NOMO-1 (cell line): ENCODE measurements around the gene STOX1.
"Not testable (repeated sequence)": the region's sequence is repeated elsewhere in the genome, so short reads cannot be mapped to it uniquely, and the experiment has no call there.

Source experiments
- DNase-seq, 2 experiments: peaks; one replicate each; lab custom pipeline; 2025; ENCODE audit not compliant: unreplicated experiment in 2 of 2; lab: John Stamatoyannopoulos, UW

STOX1 gene

GRCh38 chr10:68828083-68828601 is 811 bp downstream of the STOX1 start:
- not testable (repeated sequence) for DNase-seq

DNA sequence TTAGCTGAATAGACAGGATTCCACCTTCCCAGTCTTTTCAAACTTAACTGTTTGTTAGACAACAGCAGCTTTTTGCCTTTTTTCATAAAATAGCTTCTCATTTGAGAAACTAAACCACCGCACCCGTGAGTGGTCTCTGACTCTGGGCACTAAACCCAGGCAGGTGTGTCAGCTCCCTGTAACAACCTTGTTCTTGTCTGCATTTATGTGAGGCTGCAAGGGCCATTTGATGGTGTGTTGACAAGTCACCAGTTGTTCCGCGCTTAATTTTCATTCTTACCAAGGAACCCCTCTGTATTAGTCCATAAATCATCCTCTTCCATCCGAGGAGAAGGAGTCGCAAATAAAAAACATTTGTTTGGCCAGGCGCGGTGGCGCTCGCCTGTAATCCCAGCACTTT is 1.5 kb downstream of the STOX1 start:
- DNase-seq, result no peak

DNA sequence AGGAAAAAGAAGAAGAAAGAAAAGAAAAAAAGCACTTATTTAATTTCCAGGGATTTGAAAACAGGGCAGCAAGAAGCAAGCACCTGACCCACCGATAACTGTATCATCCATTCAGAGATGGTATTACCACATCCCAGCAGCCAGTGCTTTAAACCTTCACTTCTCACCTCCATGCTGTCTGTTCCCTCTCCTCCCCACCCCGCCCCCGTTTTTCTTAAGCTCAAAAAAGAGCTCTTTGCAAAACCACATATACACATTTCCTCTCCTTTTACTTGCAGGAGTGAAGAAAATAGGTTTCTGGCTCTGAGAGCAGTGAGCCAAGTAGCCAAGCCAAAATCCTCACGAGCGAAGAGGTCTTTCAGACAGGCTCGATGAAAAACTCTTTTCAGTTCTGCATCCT is 2.2 kb downstream of the STOX1 start:
- no peak for DNase-seq

DNA sequence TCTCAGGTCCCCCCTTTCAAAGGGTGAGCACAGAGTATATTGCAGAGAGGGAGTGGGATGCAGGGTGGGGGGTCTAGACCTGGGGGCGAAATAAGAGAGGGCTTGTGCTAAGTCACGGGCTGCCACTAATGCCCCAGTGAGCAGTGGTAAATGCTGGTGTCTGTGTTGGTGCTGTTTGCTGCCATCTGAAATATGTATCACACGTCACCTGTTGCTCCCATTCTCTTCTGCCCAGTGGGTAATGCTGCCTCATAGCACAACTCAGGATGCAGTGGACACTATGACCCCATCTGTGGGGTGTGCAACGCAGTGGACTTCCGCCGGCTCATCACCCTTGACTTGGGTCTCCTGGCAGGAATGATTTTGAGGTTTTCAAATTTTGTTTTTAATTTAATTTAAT is 2.6 kb downstream of the STOX1 start:
- no peak for DNase-seq

DNA sequence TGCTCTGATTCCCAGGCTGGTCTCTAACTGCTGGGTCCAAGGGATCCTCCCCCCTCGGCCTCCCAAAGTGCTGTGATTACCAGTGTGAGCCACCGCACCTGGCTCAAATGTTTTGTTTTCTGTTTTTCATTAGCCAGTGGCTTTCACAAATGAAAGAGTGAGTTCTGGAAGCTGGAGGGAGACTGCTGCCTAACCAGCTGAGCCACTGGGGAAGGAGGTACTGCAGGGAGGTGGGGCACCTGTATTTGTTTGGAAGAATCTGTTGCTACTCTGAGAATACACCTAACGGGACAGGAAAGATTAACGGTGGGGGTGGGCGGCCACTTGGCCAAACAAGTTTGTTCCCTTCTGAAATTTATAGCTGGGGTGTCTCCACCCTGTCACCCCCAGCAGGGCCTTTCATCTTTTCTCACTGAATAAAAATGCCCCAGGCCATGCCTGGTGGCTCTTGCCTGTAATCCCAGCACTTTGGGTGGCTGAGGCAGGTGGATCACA is 4.7 kb downstream of the STOX1 start:
- no peak for DNase-seq

GRCh38 chr10:68832601-68833000 is 5.3 kb downstream of the STOX1 start:
- no peak for DNase-seq

- DNase-seq, result no peak
Measured at GRCh38 chr10:68837626-68838322, 10.4 kb downstream of the STOX1 start.

- not testable (repeated sequence) for DNase-seq
Measured at GRCh38 chr10:68840650-68841049, 13.3 kb downstream of the STOX1 start.

DNA sequence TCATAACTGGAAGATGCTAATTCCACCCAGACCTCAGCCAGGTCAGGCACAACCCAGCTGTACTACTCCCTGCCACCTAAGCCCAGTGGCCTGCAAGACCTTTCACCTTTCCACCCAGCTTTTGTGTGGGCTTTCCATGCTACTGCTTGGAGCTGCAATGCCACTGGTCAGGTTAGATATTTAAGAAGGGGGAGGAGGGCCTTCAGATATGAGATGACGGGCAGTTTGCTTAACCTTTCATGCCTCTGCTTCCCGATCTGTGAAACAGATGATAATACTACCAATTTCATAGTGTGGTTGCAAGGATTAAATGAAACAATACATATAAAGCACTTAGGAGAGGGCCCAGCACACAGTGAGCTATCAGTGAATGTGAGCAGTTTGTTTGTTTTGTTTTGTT is 20.9 kb downstream of the STOX1 start:
- DNase-seq, result no peak

GRCh38 chr10:68848806-68849205 is 21.5 kb downstream of the STOX1 start:
- DNase-seq, result no peak

DNA sequence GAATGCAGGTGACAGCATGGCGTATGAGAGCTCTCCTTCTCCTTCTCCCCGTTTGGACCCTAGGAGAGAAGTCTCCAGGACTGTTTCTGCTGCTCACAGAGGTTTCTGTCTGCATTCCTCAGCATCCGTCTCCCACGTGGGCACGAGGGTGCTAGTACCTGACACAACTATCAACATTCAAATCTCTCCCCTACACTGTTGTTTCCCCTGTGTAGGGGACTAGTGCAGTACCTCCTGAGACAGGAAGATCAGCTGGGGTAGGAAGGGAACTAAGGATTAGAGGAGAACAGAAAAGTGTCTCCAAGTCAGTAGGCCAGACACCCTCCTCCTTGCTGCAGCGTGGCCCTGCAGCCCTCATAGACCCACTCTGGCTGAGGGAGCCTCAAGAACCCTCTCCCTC is 29.0 kb downstream of the STOX1 start:
- DNase-seq, result no peak

- DNase-seq, result no peak
Measured at GRCh38 chr10:68857005-68857404, 29.7 kb downstream of the STOX1 start.

DNA sequence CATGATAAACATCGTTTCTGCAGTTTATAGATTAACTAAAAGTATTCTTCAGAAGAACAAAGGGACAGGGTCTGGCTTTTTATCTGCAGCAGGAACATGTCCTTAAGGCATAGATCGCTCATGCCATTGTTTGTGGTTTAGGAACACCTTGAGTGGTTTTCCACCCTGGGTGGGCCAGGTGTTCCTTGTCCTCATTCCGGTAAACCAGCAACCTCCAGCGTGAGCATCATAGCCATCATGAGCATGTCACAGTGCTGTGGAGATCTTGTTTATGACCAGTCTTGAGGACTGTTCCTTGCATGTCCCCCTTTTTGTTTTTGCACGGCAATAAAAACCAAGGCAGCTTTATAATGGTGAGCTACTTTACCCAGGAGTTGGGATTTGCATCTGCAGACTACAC is 33.9 kb downstream of the STOX1 start:
- no peak for DNase-seq

- no peak for DNase-seq
Measured at GRCh38 chr10:68864611-68865010, 37.3 kb downstream of the STOX1 start.

GRCh38 chr10:68868173-68868572 is 40.8 kb downstream of the STOX1 start:
- DNase-seq, result not testable (repeated sequence)

DNA sequence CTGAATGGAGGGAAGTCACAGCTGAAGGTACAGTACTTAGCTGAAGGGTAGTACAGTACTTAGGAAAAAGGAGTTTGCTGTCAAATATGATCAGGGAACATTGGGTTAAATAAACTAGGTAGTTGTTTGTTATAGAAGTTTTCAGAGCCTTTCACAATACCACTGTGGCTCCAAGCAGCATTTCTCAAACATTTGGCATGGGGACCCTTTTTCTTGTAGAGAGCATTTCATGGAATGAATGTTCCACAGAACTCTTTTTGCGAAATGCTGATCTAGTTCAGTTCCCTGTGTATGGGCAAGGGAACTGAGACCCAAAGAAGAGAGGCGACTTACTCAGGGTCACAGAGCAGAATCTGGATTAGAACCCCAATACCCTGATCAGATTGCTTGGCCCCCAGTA is 42.3 kb downstream of the STOX1 start:
- DNase-seq, result no peak

GRCh38 chr10:68870061-68870460 is 42.7 kb downstream of the STOX1 start:
- no peak for DNase-seq

DNA sequence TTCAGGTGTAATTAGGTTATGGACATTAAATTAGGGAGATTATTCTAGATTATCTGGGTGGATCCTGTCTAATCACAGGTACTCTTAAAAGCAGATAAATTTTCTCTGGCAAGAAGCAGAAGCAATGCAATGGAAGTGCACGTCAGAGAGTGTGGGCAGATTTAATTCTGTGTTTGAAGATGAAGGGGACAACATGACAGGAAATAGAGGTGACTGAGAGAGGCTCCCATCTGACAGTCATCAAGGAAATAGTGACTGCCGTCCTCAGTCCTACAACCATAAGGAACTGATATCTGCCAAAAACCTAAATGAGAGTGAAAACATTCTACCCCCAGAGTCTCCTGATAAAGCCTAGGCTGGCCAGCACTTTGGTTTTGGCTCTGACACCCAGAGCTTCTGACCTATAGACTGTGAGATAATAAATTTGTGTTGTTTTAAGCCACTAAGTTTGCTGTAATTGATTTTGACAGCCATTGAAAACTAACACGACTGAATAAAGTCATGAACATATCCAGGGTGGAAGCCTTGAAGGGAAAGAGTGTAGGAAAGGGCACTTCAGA is 43.3 kb downstream of the STOX1 start:
- no peak for DNase-seq

- no peak for DNase-seq
Measured at GRCh38 chr10:68871105-68871711, 43.9 kb downstream of the STOX1 start.

GRCh38 chr10:68871731-68872342 is 44.5 kb downstream of the STOX1 start:
- no peak for DNase-seq
